ENCODE data around the gene ATP6V0A1.

GRCh38 chr17:42457107-42457792, 1.4 kb upstream of the ATP6V0A1 start:
- TF ChIP-seq, protein P1, sequence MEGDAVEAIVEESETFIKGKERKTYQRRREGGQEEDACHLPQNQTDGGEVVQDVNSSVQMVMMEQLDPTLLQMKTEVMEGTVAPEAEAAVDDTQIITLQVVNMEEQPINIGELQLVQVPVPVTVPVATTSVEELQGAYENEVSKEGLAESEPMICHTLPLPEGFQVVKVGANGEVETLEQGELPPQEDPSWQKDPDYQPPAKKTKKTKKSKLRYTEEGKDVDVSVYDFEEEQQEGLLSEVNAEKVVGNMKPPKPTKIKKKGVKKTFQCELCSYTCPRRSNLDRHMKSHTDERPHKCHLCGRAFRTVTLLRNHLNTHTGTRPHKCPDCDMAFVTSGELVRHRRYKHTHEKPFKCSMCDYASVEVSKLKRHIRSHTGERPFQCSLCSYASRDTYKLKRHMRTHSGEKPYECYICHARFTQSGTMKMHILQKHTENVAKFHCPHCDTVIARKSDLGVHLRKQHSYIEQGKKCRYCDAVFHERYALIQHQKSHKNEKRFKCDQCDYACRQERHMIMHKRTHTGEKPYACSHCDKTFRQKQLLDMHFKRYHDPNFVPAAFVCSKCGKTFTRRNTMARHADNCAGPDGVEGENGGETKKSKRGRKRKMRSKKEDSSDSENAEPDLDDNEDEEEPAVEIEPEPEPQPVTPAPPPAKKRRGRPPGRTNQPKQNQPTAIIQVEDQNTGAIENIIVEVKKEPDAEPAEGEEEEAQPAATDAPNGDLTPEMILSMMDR (IDR thresholded peaks at IDR 0.05; ENCODE audit: insufficient read depth, low read length) = no peak
- TF ChIP-seq POLR2AphosphoS5 (IDR thresholded peaks at IDR 0.05; ENCODE audit: low read depth) (no peak), REST (IDR thresholded peaks at IDR 0.05; ENCODE audit: insufficient replicate concordance, low read depth) (no peak)
